GM19238 (cell line): Measurements from ENCODE around the gene TYROBP.
"Not testable (repeated sequence)": the region's sequence is repeated elsewhere in the genome, so short reads cannot be mapped to it uniquely, and the experiment has no call there.

Source experiments
- DNase-seq: peaks from one replicate; pipeline ENCODE4 v3.0.0; 2011; ENCODE audit warnings: low spot score; ENCODE audit not compliant: insufficient read length

Gene TYROBP

GRCh38 chr19:35901854-35902661, 6.0 kb downstream of the TYROBP start, which contains the start of gene HCST:
TSS of gene HCST (plus strand) at chr19:35902529. CDS start at chr19:35902594, 65 bp downstream.
- peak; percentile 27 for DNase-seq

- no peak for DNase-seq
Measured at GRCh38 chr19:35901055-35901644, 6.9 kb downstream of the TYROBP start.

- peak; percentile 89 for DNase-seq
Measured at GRCh38 chr19:35899547-35900214, 8.4 kb downstream of the TYROBP start.

GRCh38 chr19:35898499-35898809, 9.6 kb downstream of the TYROBP start:
- no peak for DNase-seq

GRCh38 chr19:35897706-35898451, 10.2 kb downstream of the TYROBP start:
- no peak for DNase-seq

- DNase-seq = no peak
Measured at GRCh38 chr19:35896643-35897040, 11.5 kb downstream of the TYROBP start.

GRCh38 chr19:35895911-35896642, 12.0 kb downstream of the TYROBP start:
- no peak for DNase-seq

- DNase-seq = no peak
Measured at GRCh38 chr19:35894342-35894741, 13.8 kb downstream of the TYROBP start.

GRCh38 chr19:35891819-35892218, 16.3 kb downstream of the TYROBP start:
- DNase-seq = not testable (repeated sequence)

- no peak for DNase-seq
Measured at GRCh38 chr19:35890113-35890650, 17.9 kb downstream of the TYROBP start.

- no peak for DNase-seq
Measured at GRCh38 chr19:35889370-35890112, 18.6 kb downstream of the TYROBP start.

- no peak for DNase-seq
Measured at GRCh38 chr19:35888398-35888797, 19.7 kb downstream of the TYROBP start.

GRCh38 chr19:35887197-35887596, 20.9 kb downstream of the TYROBP start:
- DNase-seq = no peak

GRCh38 chr19:35885904-35886303, 22.2 kb downstream of the TYROBP start:
- DNase-seq = no peak

GRCh38 chr19:35885225-35885738, 22.8 kb downstream of the TYROBP start:
- DNase-seq = no peak

GRCh38 chr19:35883882-35884281, 24.2 kb downstream of the TYROBP start:
- no peak for DNase-seq

GRCh38 chr19:35882114-35882832, 25.8 kb downstream of the TYROBP start:
- DNase-seq = peak; percentile 41

- DNase-seq = peak; percentile 59
Measured at GRCh38 chr19:35879770-35880317, 28.3 kb downstream of the TYROBP start.

- no peak for DNase-seq
Measured at GRCh38 chr19:35879068-35879467, 29.0 kb downstream of the TYROBP start.
